DND-41 (cell line): Measurements from ENCODE around the gene SIL1.

Experiments used
- EZH2 ChIP-seq: IDR thresholded peaks from 3 replicates; pipeline ENCODE4 v1.6.1; 2012; ENCODE audit warnings: borderline replicate concordance, low read depth, mild to moderate bottlenecking, moderate library complexity, low read length, inconsistent platforms; ENCODE audit not compliant: severe bottlenecking
- TF ChIP-seq, protein P1 (sequence below): IDR thresholded peaks from 2 replicates; pipeline ENCODE4 v1.5.1; 2012; ENCODE audit warnings: borderline replicate concordance, low read length, moderate library complexity, mild to moderate bottlenecking; ENCODE audit not compliant: poor library complexity, severe bottlenecking; ENCODE audit errors: extremely low read depth

DNA sequence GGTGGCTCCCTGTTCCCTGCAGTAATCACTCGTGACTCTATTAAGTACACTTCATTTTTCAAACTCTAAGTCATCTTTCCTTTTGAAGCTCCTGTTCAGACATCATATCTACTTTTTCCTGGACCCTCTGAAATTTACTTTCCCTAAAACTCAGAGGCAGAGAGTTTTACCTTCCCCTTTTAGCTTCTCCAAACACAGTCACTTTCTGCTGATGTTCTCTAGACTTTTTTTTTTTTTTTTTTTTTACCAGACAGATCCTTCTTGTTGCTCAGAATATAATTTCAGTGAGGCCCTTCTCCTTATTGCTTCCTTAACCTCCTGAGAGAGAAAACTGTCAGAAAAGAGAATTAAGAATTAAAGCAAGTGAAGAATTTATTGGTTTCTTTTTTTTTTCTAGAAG, 236.4 kb downstream of the SIL1 start:
- TF ChIP-seq, protein P1, sequence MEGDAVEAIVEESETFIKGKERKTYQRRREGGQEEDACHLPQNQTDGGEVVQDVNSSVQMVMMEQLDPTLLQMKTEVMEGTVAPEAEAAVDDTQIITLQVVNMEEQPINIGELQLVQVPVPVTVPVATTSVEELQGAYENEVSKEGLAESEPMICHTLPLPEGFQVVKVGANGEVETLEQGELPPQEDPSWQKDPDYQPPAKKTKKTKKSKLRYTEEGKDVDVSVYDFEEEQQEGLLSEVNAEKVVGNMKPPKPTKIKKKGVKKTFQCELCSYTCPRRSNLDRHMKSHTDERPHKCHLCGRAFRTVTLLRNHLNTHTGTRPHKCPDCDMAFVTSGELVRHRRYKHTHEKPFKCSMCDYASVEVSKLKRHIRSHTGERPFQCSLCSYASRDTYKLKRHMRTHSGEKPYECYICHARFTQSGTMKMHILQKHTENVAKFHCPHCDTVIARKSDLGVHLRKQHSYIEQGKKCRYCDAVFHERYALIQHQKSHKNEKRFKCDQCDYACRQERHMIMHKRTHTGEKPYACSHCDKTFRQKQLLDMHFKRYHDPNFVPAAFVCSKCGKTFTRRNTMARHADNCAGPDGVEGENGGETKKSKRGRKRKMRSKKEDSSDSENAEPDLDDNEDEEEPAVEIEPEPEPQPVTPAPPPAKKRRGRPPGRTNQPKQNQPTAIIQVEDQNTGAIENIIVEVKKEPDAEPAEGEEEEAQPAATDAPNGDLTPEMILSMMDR = no peak
- TF ChIP-seq EZH2 = no peak
